ENCODE results near the gene CEP95. TPM values are rescaled to one million over a fixed set of nuclear protein-coding genes. Genes with fewer than 3 reads are reported as not detected.

Gene CEP95
- total and polyA plus RNA-seq, 8 donors: 15.7 to 115 (median 53.6) TPM

GRCh38 chr17:64496786-64497564, 9.8 kb upstream of the CEP95 start, which contains the start of gene POLG2:
Gene POLG2, minus strand, starts transcription at chr17:64497054. Its CDS starts 86 bp downstream, at chr17:64496968.
- TF ChIP-seq POLR2A (IDR thresholded peaks at IDR 0.05) (peak in 1 of 4 donors; percentile 6), EP300 (IDR thresholded peaks at IDR 0.05) (no peak), POLR2AphosphoS5 (IDR thresholded peaks at IDR 0.05) (peak; percentile 77 to 98 (median 87))
- TF ChIP-seq, protein P1, sequence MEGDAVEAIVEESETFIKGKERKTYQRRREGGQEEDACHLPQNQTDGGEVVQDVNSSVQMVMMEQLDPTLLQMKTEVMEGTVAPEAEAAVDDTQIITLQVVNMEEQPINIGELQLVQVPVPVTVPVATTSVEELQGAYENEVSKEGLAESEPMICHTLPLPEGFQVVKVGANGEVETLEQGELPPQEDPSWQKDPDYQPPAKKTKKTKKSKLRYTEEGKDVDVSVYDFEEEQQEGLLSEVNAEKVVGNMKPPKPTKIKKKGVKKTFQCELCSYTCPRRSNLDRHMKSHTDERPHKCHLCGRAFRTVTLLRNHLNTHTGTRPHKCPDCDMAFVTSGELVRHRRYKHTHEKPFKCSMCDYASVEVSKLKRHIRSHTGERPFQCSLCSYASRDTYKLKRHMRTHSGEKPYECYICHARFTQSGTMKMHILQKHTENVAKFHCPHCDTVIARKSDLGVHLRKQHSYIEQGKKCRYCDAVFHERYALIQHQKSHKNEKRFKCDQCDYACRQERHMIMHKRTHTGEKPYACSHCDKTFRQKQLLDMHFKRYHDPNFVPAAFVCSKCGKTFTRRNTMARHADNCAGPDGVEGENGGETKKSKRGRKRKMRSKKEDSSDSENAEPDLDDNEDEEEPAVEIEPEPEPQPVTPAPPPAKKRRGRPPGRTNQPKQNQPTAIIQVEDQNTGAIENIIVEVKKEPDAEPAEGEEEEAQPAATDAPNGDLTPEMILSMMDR (IDR thresholded peaks at IDR 0.05): peak in 5 of 7 experiments; percentile 15 to 49 (median 28)
- no peaks in the 10 kb centered on the region for H3K27me3 ChIP-seq
- peaks cover 42 to 58% (median 56%) of the 10 kb centered on the region in 4 donors for H3K36me3 ChIP-seq
- H3K4me1 ChIP-seq: peaks cover 40 to 80% (median 59%) of the 10 kb centered on the region in 4 donors
- WGBS, 5 donors: 0 to 1% (median 0%) methylated on average over 42 to 50 of the region's 50 CpGs
- H3K27ac ChIP-seq: peak within 1 kb of the TSS; percentile 36 to 89 (median 86)
- H3K9me3 ChIP-seq: no peaks in the 10 kb centered on the region
- intact Hi-C loops (cut with DNase I; ENCODE audit: low total_unique reads): no loop called here
- DNase-seq: peak; percentile 95 to 98
- H3K4me3 ChIP-seq: peak within 1 kb of the TSS; percentile 74 to 90 (median 79)

- Histone ChIP-seq H3K4me3 (peak overlapping the region; percentile 74 to 90 (median 79)), H3K27ac (peak overlapping the region; percentile 36 to 89 (median 86)), H3K9me3 (no peaks in the 10 kb centered on the region), H3K27me3 (no peaks in the 10 kb centered on the region), H3K36me3 (peaks cover 48 to 60% (median 59%) of the 10 kb centered on the region in 4 donors), H3K4me1 (peaks cover 47 to 86% (median 66%) of the 10 kb centered on the region in 4 donors)
- intact Hi-C loops (cut with DNase I; ENCODE audit: low total_unique reads): no loop called here
- WGBS, 5 donors: 18 to 26% (median 25%) methylated on average over 4 of the region's 4 CpGs
- DNase-seq: no peak
- TF ChIP-seq EP300 (IDR thresholded peaks at IDR 0.05) (no peak), POLR2AphosphoS5 (IDR thresholded peaks at IDR 0.05) (no peak), POLR2A (IDR thresholded peaks at IDR 0.05) (no peak)
- TF ChIP-seq, protein P1 (IDR thresholded peaks at IDR 0.05): no peak
Observed at GRCh38 chr17:64497565-64498035, 9.2 kb upstream of the CEP95 start.

DNA sequence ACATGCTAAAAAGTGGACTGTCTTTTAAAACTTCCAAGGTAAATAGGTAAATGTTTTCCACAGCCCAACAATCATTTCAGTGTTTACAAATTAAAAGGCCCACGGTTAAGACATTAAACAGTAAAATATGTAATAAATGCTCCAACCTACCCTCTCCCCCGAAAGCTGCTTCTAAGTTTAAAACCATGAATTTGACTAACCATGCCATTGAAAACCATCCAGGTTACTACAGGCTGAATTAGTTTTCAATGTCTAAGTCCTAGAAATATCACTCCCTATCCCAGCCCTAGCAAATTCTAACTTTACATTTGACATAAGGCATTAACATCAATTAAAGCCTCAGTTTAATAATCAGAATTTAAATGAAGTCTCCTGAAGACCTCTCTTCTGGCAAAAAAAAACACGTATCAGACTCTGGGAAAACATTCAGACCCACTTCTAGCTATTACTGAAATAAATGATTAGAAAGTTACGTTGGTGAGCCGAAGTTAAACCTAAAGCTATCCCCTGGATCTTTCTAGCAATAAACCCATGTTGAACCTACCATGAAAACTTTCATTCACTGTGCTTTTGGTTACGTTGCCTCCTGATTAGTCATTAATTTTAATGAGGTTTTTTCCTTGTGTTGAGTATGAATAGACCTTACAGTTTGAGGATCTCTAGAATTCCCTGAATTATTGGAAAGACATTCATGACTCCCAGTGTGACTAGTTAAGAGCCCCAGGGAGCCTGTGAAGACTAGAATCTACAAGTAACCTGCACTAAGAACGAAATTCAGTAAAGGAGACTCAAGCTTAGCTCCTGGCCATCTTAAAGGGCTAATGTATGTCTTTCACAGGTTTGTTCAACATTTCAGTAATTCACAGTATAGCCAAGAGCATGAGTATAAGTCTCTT, 8.2 kb upstream of the CEP95 start:
- TF ChIP-seq, protein P1 (IDR thresholded peaks at IDR 0.05): no peak
- no peak for TF ChIP-seq POLR2A (IDR thresholded peaks at IDR 0.05)
- TF ChIP-seq POLR2AphosphoS5 (IDR thresholded peaks at IDR 0.05): no peak
- no peak for TF ChIP-seq EP300 (IDR thresholded peaks at IDR 0.05)
- no peaks in the 10 kb centered on the region for H3K9me3 ChIP-seq
- peak overlapping the region in 3 of 5 donors; percentile 86 to 89 (median 87) for H3K27ac ChIP-seq
- 54 to 64% (median 57%) methylated on average over 7 of the region's 7 CpGs for WGBS, 5 donors
- H3K36me3 ChIP-seq: peaks cover 58 to 62% (median 59%) of the 10 kb centered on the region in 4 donors
- peak overlapping the region in 1 of 4 donors; percentile 90 for H3K4me3 ChIP-seq
- no peaks in the 10 kb centered on the region for H3K27me3 ChIP-seq
- intact Hi-C loops (cut with DNase I; ENCODE audit: low total_unique reads): no loop called here
- DNase-seq: no peak
- H3K4me1 ChIP-seq: peaks cover 56 to 95% (median 75%) of the 10 kb centered on the region in 4 donors

Measured in stomach (tissue), 9 donors.